GM23338 (cell line): ENCODE data around the gene HCFC1. TPM values are rescaled to one million over a fixed set of nuclear protein-coding genes. Genes with fewer than 3 reads are reported as not detected.

Experiments
- ATAC-seq: fragments of 200-7000 bp; cut with Tn5 transposase; 3 replicates; pipeline ENCODE4 v1.9.1; 2020
- DNase-seq: peaks from one replicate; pipeline ENCODE4 v3.0.0-alpha.2; 2015; ENCODE audit warnings: low spot score
- H2AFZ ChIP-seq: fragments of 200-600 bp; sonication (generic); 2 replicates; pipeline ENCODE4 v1.8.0; 2016; ENCODE audit warnings: antibody characterized with exemption, mild to moderate bottlenecking, moderate library complexity
- H3F3A ChIP-seq: fragments of 200-600 bp; sonication (generic); replicated peaks from 2 replicates; pipeline ENCODE4 v1.8.0; 2017; ENCODE audit warnings: antibody characterized with exemption, mixed run types, low read depth
- H3K27ac ChIP-seq: fragments of 200-600 bp; sonication (generic); 2 replicates; pipeline ENCODE4 v1.6.1; 2016; ENCODE audit warnings: low read depth
- H3K27me3 ChIP-seq: fragments of 200-600 bp; sonication (generic); 2 replicates; pipeline ENCODE4 v1.8.0; 2016; ENCODE audit warnings: mild to moderate bottlenecking, mixed run types, moderate library complexity; ENCODE audit not compliant: insufficient read depth
- H3K36me3 ChIP-seq: fragments of 200-600 bp; sonication (generic); 2 replicates; pipeline ENCODE4 v1.8.0; 2016; ENCODE audit warnings: mild to moderate bottlenecking; ENCODE audit not compliant: insufficient read depth
- H3K4me1 ChIP-seq: fragments of 200-600 bp; sonication (generic); 2 replicates; pipeline ENCODE4 v1.8.0; 2016; ENCODE audit warnings: mild to moderate bottlenecking, moderate library complexity; ENCODE audit not compliant: insufficient read depth
- H3K4me2 ChIP-seq: fragments of 200-600 bp; sonication (generic); 2 replicates; pipeline ENCODE4 v1.7.1; 2017; ENCODE audit warnings: mixed run types
- H3K4me3 ChIP-seq: fragments of 200-600 bp; sonication (generic); 2 replicates; pipeline ENCODE4 v1.6.1; 2016; ENCODE audit warnings: mixed run types
- H3K79me2 ChIP-seq: fragments of 200-600 bp; sonication (generic); replicated peaks from 2 replicates; pipeline ENCODE4 v1.8.0; 2017; ENCODE audit warnings: mild to moderate bottlenecking; ENCODE audit not compliant: insufficient read depth
- H3K9me2 ChIP-seq: fragments of 200-600 bp; sonication (generic); 2 replicates; pipeline ENCODE4 v1.8.0; 2017; ENCODE audit not compliant: insufficient read depth
- H4K20me1 ChIP-seq: fragments of 200-600 bp; sonication (generic); replicated peaks from 2 replicates; pipeline ENCODE4 v1.8.0; 2017; ENCODE audit warnings: mild to moderate bottlenecking; ENCODE audit not compliant: insufficient read depth
- H3K27ac Mint-ChIP-seq: 2 replicates; pipeline ENCODE4 v1.8.0; 2020; ENCODE audit warnings: inconsistent platforms, mild to moderate bottlenecking, moderate library complexity, mixed read lengths
- H3K27me3 Mint-ChIP-seq: 3 replicates; pipeline ENCODE4 v1.8.0; 2022; ENCODE audit warnings: low read depth, mild to moderate bottlenecking, moderate library complexity, mixed read lengths, inconsistent platforms; ENCODE audit not compliant: insufficient read depth, poor library complexity
- H3K36me3 Mint-ChIP-seq: 3 replicates; pipeline ENCODE4 v1.8.0; 2021; ENCODE audit warnings: low read depth, mild to moderate bottlenecking, inconsistent platforms, moderate library complexity, mixed read lengths
- H3K4me1 Mint-ChIP-seq: 3 replicates; pipeline ENCODE4 v1.8.0; 2020; ENCODE audit warnings: mild to moderate bottlenecking, inconsistent platforms, mixed read lengths
- H3K4me3 Mint-ChIP-seq: 3 replicates; pipeline ENCODE4 v1.8.0; 2021; ENCODE audit warnings: moderate library complexity, mild to moderate bottlenecking, inconsistent platforms, mixed read lengths
- H3K9me3 Mint-ChIP-seq: 3 replicates; pipeline ENCODE4 v1.8.0; 2020; ENCODE audit warnings: moderate library complexity, mild to moderate bottlenecking, inconsistent platforms, mixed read lengths
- CREB1 ChIP-seq: fragments of 250-450 bp; sonication (Bioruptor Pico); IDR thresholded peaks from 2 replicates; pipeline ENCODE4 v1.5.0; 2020; ENCODE audit warnings: low read depth, mild to moderate bottlenecking, moderate library complexity
- CTCF ChIP-seq, 2 experiments: fragments of 200-600 bp in 1 of 2; sonication (generic) in 1 of 2; conservative IDR thresholded peaks; 2 replicates each; pipeline versions ENCODE4 v1.5.1 to v1.6.1; 2016 to 2017; ENCODE audit warnings: antibody characterized with exemption in 2 of 2, low read depth in 2 of 2, mild to moderate bottlenecking in 2 of 2, moderate library complexity in 1 of 2
- ETS1 ChIP-seq: IDR thresholded peaks from 2 replicates; pipeline ENCODE4 v1.6.1; 2016; ENCODE audit warnings: antibody characterized with exemption
- EZH2 ChIP-seq: fragments of 200-600 bp; sonication (generic); IDR thresholded peaks from one replicate; pipeline ENCODE4 v1.8.0; 2017; ENCODE audit warnings: antibody characterized with exemption, mild to moderate bottlenecking, low read depth; ENCODE audit not compliant: unreplicated experiment
- JUNB ChIP-seq: IDR thresholded peaks from one replicate; pipeline ENCODE4 v1.6.1; 2016; ENCODE audit warnings: antibody characterized with exemption; ENCODE audit not compliant: unreplicated experiment
- NANOG ChIP-seq: IDR thresholded peaks from 2 replicates; pipeline ENCODE4 v1.6.1; 2016; ENCODE audit warnings: antibody characterized with exemption, borderline replicate concordance
- STAT1 ChIP-seq: IDR thresholded peaks from one replicate; pipeline ENCODE4 v1.6.1; 2016; ENCODE audit warnings: antibody characterized with exemption; ENCODE audit not compliant: unreplicated experiment
- ZNF114 ChIP-seq: fragments of 250-450 bp; sonication (Bioruptor Pico); IDR thresholded peaks from 2 replicates; pipeline ENCODE4 v1.5.0; 2020; ENCODE audit warnings: mild to moderate bottlenecking, moderate library complexity
- ZNF331 ChIP-seq: fragments of 250-450 bp; sonication (Bioruptor Pico); IDR thresholded peaks from 2 replicates; pipeline ENCODE4 v1.5.0; 2020; ENCODE audit warnings: low read depth, mild to moderate bottlenecking, moderate library complexity
- ZNF462 ChIP-seq: fragments of 250-450 bp; sonication (Bioruptor Pico); IDR thresholded peaks from 2 replicates; pipeline ENCODE4 v1.5.0; 2020; ENCODE audit warnings: mild to moderate bottlenecking, moderate library complexity
- polyA plus RNA-seq: library from polyadenylated mRNA; unstranded; fragments of >200 nt; fragmentation: Nextera tagmentation; extraction: Ambion mirVana; gene quantifications from 2 replicates; pipeline ENCODE4 v1.2.1, GENCODE V29; 2016
- total RNA-seq: library from RNA; depleted of rRNA; stranded (reverse); fragments of >200 nt; shearing (Covaris generic); gene quantifications from 2 replicates; pipeline ENCODE4 v1.2.3, GENCODE V29; 2014

Gene HCFC1
- total and polyA plus RNA-seq, 2 experiments from 2014 or later = 33.0 to 188 TPM

GRCh38 chrX:154012336-154012991 is 40.8 kb upstream of the HCFC1 start:
- peaks cover 16% of the 10 kb centered on the region for H3K4me1 Mint-ChIP-seq
- H3K4me2 ChIP-seq = no peak overlapping the region
- H3K27me3 Mint-ChIP-seq = peaks cover 2% of the 10 kb centered on the region
- DNase-seq (peak; percentile 18), ATAC-seq (0 out of 3 replicates have a peak, but pooled peaks have one; percentile 8)
- no peaks in the 10 kb centered on the region for H3K36me3 ChIP-seq
- H3K27ac Mint-ChIP-seq = no peak overlapping the region
- H3K4me3 ChIP-seq = no peak overlapping the region
- no peak overlapping the region for H3K27ac ChIP-seq
- no peaks in the 10 kb centered on the region for H3K79me2 ChIP-seq
- H3K4me1 ChIP-seq = no peaks in the 10 kb centered on the region
- H3K27me3 ChIP-seq = no peaks in the 10 kb centered on the region
- H3K4me3 Mint-ChIP-seq = no peak overlapping the region
- TF ChIP-seq JUNB = no peak
- TF ChIP-seq CTCF (conservative IDR thresholded peaks at IDR 0.05; ENCODE audit: low read depth in 2 of 2) = no peak
- TF ChIP-seq STAT1 = no peak
- TF ChIP-seq NANOG = no peak
- no peak for TF ChIP-seq ZNF114 (CRISPR knock-in tag)
- no peak for TF ChIP-seq ETS1
- TF ChIP-seq EZH2 = no peak
- TF ChIP-seq CREB1 (CRISPR knock-in tag) = no peak
- TF ChIP-seq ZNF331 (CRISPR knock-in tag) = no peak
- no peak for TF ChIP-seq ZNF462 (CRISPR knock-in tag)
- no peak overlapping the region for H2AFZ ChIP-seq
- no peaks in the 10 kb centered on the region for H3F3A ChIP-seq
- peaks cover 26% of the 10 kb centered on the region; the same call in 2 of the 3 replicates for H3K36me3 Mint-ChIP-seq
- no peaks in the 10 kb centered on the region for H3K9me3 Mint-ChIP-seq
- H4K20me1 ChIP-seq = no peaks in the 10 kb centered on the region
- no peaks in the 10 kb centered on the region for H3K9me2 ChIP-seq
